ENCODE measurements around the gene CFAP52. TPM values are rescaled to one million over a fixed set of nuclear protein-coding genes. Genes with fewer than 3 reads are reported as not detected.
A peak's percentile ranks its signal among the peaks of the same experiment; 100 is the strongest.

CFAP52 gene, protein sequence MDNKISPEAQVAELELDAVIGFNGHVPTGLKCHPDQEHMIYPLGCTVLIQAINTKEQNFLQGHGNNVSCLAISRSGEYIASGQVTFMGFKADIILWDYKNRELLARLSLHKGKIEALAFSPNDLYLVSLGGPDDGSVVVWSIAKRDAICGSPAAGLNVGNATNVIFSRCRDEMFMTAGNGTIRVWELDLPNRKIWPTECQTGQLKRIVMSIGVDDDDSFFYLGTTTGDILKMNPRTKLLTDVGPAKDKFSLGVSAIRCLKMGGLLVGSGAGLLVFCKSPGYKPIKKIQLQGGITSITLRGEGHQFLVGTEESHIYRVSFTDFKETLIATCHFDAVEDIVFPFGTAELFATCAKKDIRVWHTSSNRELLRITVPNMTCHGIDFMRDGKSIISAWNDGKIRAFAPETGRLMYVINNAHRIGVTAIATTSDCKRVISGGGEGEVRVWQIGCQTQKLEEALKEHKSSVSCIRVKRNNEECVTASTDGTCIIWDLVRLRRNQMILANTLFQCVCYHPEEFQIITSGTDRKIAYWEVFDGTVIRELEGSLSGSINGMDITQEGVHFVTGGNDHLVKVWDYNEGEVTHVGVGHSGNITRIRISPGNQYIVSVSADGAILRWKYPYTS
- total RNA-seq, result not detected

DNA sequence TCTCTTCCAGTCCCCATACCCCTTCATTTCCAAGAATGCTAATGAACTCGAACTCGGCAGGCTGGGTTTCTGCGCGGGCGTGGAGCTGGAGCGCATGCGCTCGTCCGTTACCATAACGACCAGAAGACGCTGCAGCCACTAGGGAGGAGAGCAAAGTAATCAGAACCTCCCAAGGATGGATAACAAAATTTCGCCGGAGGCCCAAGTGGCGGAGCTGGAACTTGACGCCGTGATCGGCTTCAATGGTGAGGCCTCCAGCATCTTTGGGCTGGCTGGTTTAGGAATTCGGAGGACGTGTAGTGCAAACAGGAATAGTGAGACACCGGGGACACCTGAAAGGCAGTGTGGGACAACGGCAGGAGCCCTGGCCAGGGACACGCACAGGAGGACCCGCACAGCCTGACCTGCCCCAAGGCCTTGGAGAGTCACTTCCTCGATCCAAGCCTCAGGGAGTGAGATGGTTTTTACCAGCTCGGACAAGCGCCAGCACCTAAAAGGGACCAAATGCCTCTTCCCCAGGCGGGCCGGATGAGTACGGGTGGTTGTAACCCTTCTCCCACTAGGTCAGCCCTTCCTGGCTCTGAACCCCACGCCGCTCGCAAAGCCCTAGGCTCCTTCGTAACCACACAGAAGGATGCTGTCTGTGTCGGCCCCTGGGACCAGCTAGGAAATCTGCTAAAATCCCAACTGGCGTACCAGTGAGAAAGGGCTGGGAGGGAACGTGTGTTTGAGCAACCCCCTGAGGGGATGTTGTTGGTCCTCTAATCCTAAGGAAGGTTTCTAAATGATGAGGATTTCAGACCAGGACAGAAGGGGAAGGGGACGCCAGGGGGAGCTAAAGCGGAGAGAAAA, at the start of gene CFAP52:
Gene CFAP52, plus strand, starts transcription at position 122 of the 852 bp plus-strand sequence. Its CDS starts 54 bp downstream, at position 176.
- ChIA-PET POLR2A (interaction anchor here (0.7 kb wide), 1 partner anchor 197 kb away, joined by 3 read pairs; no protein-coding TSS in a partner anchor), CTCF (interaction anchor here (0.6 to 1.5 kb wide), 4 partner anchors 10 to 364 kb away, joined by 3 to 6 read pairs (median 4); no protein-coding TSS in a partner anchor)
- no peaks in the 10 kb centered on the region for H3K9me3 Mint-ChIP-seq
- H3K36me3 Mint-ChIP-seq (ENCODE audit: low read depth), result peaks cover 2% of the 10 kb centered on the region
- H3K4me3 Mint-ChIP-seq, result peak within 1 kb of the TSS; percentile 100
- H3K27me3 Mint-ChIP-seq, result peaks cover 2% of the 10 kb centered on the region
- H3K27ac Mint-ChIP-seq, result peak within 1 kb of the TSS; percentile 91
- peaks cover 22% of the 10 kb centered on the region for H3K4me1 Mint-ChIP-seq
- DNase-seq, result peak; percentile 76

- POLR2A ChIA-PET, result no interaction called here
- CTCF ChIA-PET, result no interaction called here
- H3K27me3 Mint-ChIP-seq, result no peaks in the 10 kb centered on the region
- no peak overlapping the region for H3K27ac Mint-ChIP-seq
- no peaks in the 10 kb centered on the region for H3K4me1 Mint-ChIP-seq
- no peaks in the 10 kb centered on the region for H3K36me3 Mint-ChIP-seq (ENCODE audit: low read depth)
- DNase-seq, result no peak
- H3K9me3 Mint-ChIP-seq, result no peaks in the 10 kb centered on the region
- H3K4me3 Mint-ChIP-seq, result no peak overlapping the region
Observed at GRCh38 chr17:9527788-9528187, 48.7 kb upstream of the CFAP52 start.

DNA sequence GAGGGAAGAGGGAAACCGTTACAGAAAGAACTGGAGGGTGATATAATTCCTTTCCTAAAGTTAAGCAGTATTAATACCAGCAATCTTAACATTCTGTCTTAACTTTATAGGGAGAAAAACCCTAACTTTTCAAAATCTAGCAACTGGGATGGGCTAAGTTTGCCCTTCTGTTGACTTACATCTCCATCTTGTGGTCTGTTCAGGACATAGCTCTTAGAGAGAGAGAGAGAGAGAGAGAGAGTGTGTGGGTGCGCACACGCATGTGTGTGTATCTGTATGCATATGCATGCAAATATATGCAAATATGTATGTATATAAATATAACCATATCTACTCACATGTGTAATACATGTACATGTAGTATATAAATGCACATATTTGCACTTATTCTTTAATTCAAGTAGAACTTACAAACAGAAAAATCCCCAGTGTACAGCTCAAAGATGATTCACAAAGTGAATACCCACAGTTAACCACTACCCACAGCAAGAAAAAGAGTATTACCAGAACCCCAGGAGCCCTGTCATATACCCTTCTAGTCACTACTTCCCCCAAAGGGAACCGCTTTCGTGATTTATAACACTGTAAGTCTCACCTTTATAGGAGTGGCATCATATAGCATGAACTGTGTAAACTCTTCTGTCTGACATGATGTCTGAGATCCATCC, 47.3 kb upstream of the CFAP52 start:
- no peak for DNase-seq
- POLR2A ChIA-PET, result no interaction called here
- Mint-ChIP-seq H3K9me3 (no peaks in the 10 kb centered on the region), H3K27me3 (no peaks in the 10 kb centered on the region), H3K4me3 (no peak overlapping the region), H3K36me3 (ENCODE audit: low read depth) (no peaks in the 10 kb centered on the region), H3K27ac (no peak overlapping the region), H3K4me1 (no peaks in the 10 kb centered on the region)
- CTCF ChIA-PET, result no interaction called here

DNA sequence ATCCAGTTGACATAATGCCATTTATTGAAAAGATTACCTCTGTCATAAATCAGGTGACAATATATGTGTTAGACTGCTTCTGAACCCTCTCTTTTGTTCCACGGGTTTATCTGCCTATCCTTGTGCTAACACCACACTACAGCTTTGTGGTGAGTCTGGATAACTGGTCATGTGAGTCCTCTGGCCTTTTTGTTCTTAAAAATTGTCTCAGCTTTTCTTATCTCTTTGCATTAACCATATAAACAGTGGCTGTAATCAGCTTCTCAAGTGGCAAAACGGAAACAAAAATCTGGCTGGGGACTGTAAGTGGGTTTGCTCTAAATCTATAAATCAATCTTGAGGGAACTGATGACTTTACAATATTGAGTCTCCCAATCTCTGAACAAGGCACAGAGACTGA, 45.4 kb upstream of the CFAP52 start:
- DNase-seq, result no peak
- ChIA-PET POLR2A (no interaction called here), CTCF (no interaction called here)
- Mint-ChIP-seq H3K27ac (no peak overlapping the region), H3K36me3 (ENCODE audit: low read depth) (no peaks in the 10 kb centered on the region), H3K4me3 (no peak overlapping the region), H3K9me3 (no peaks in the 10 kb centered on the region), H3K27me3 (no peaks in the 10 kb centered on the region), H3K4me1 (no peaks in the 10 kb centered on the region)

DNA sequence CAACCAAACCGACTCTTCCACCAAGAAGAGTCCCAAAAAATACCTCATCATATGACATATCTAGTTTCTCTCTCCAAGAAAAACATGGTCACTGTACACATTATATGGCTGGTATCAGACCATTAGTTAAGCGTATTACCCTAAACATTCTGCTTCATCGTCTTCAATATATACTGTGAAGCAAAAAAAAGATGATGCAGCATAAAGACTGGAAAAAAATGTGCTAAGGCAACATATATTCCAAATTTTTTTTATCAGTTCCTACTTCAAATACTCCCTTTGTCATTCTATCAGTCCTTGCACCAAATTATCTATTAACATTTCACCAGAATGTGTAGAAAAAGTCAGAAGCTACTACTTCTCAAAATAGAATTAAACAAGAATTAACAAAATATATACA, 43.7 kb upstream of the CFAP52 start:
- DNase-seq, result no peak
- ChIA-PET POLR2A (no interaction called here), CTCF (interaction anchor here (0.7 kb wide), 1 partner anchor 75 kb away, joined by 3 read pairs; no protein-coding TSS in a partner anchor)
- no peak overlapping the region for H3K27ac Mint-ChIP-seq
- no peak overlapping the region for H3K4me3 Mint-ChIP-seq
- no peaks in the 10 kb centered on the region for H3K27me3 Mint-ChIP-seq
- H3K9me3 Mint-ChIP-seq, result no peaks in the 10 kb centered on the region
- no peaks in the 10 kb centered on the region for H3K36me3 Mint-ChIP-seq (ENCODE audit: low read depth)
- H3K4me1 Mint-ChIP-seq, result no peaks in the 10 kb centered on the region

- H3K9me3 Mint-ChIP-seq, result no peaks in the 10 kb centered on the region
- no peak for DNase-seq
- no peaks in the 10 kb centered on the region for H3K27me3 Mint-ChIP-seq
- H3K4me1 Mint-ChIP-seq, result no peaks in the 10 kb centered on the region
- no peak overlapping the region for H3K27ac Mint-ChIP-seq
- H3K4me3 Mint-ChIP-seq, result no peak overlapping the region
- CTCF ChIA-PET, result interaction anchor here (0.7 kb wide), 1 partner anchor 75 kb away, joined by 3 read pairs; no protein-coding TSS in a partner anchor
- no peaks in the 10 kb centered on the region for H3K36me3 Mint-ChIP-seq (ENCODE audit: low read depth)
- POLR2A ChIA-PET, result no interaction called here
Observed at GRCh38 chr17:9533441-9533840, 43.0 kb upstream of the CFAP52 start.

DNA sequence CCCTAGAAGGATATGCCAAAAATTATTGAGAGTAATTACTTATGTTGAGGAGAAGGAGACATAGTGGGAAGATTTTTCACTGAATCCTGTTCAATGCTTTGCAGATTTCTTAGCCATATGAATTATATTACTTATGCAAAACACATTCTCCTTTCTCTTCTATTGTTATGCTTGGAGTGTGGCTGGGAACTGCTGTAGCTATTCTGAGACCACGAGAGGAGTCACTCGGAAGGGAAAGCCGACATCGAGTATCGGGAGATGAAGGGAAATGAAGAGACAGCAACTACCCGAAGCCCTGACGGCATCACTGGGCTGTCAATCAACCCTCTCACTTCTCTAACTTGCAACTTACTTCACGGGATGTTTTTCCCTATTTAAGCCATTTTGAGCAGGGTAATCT, 40.4 kb upstream of the CFAP52 start:
- peaks cover 5% of the 10 kb centered on the region for H3K36me3 Mint-ChIP-seq (ENCODE audit: low read depth)
- no peaks in the 10 kb centered on the region for H3K9me3 Mint-ChIP-seq
- CTCF ChIA-PET, result no interaction called here
- no peak for DNase-seq
- H3K27me3 Mint-ChIP-seq, result no peaks in the 10 kb centered on the region
- no peak overlapping the region for H3K4me3 Mint-ChIP-seq
- no peaks in the 10 kb centered on the region for H3K4me1 Mint-ChIP-seq
- H3K27ac Mint-ChIP-seq, result no peak overlapping the region
- POLR2A ChIA-PET, result no interaction called here

- no peaks in the 10 kb centered on the region for H3K27me3 Mint-ChIP-seq
- H3K4me1 Mint-ChIP-seq, result no peaks in the 10 kb centered on the region
- ChIA-PET POLR2A (no interaction called here), CTCF (interaction anchor here (0.6 kb wide), 1 partner anchor 79 kb away, joined by 3 read pairs; no protein-coding TSS in a partner anchor)
- DNase-seq, result no peak
- H3K9me3 Mint-ChIP-seq, result no peaks in the 10 kb centered on the region
- H3K36me3 Mint-ChIP-seq (ENCODE audit: low read depth), result peaks cover 5% of the 10 kb centered on the region
- no peak overlapping the region for H3K27ac Mint-ChIP-seq
- no peak overlapping the region for H3K4me3 Mint-ChIP-seq
Observed at GRCh38 chr17:9537177-9537776, 39.2 kb upstream of the CFAP52 start.

DNA sequence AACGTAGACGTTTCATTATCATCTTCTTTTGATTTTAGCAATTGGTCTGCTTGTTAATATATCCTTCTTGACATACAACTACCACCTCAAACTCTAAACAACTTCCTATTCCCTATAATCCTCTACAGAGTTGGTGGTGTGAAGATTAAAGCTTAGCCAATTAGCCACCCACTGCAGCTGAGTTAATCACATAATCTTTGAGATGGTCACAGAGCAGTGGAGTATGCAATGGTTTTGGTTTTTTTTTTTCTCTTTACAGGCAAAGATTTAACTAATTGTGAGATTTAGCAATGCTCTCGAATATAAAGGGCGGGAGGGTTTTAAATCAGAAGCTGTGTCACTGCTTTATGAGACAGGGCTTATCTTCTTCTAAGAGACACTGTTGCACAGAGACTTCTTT, 37.8 kb upstream of the CFAP52 start:
- CTCF ChIA-PET, result interaction anchor here (0.7 kb wide), 1 partner anchor 871 kb away, joined by 3 read pairs; no protein-coding TSS in a partner anchor
- no peak overlapping the region for H3K27ac Mint-ChIP-seq
- H3K27me3 Mint-ChIP-seq, result no peaks in the 10 kb centered on the region
- H3K4me1 Mint-ChIP-seq, result no peaks in the 10 kb centered on the region
- no peaks in the 10 kb centered on the region for H3K9me3 Mint-ChIP-seq
- no peak overlapping the region for H3K4me3 Mint-ChIP-seq
- POLR2A ChIA-PET, result no interaction called here
- no peak for DNase-seq
- peaks cover 7% of the 10 kb centered on the region for H3K36me3 Mint-ChIP-seq (ENCODE audit: low read depth)

DNA sequence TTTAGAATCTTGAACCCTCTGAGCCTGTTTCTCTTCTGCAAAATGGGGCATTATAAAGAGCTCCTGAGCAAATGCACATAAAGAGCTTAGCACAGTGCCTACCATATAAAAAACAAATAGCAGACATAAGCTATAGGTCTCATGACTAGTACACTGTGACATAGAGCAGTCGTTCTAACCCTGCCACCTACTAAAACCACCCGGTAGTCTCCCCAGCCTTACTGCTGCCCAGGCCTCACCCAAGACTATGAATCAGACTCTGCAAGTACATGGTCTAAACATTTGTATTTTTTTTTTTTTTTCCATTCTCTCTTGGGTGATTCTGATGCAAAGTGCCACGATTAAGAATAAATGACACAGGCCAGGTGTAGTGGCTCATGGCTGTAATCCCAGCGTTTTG, 34.7 kb upstream of the CFAP52 start:
- CTCF ChIA-PET, result interaction anchor here (0.6 kb wide), 1 partner anchor 37 kb away, joined by 3 read pairs; no protein-coding TSS in a partner anchor
- no peaks in the 10 kb centered on the region for H3K9me3 Mint-ChIP-seq
- POLR2A ChIA-PET, result interaction anchor here (0.7 kb wide), 1 partner anchor 1735 kb away, joined by 3 read pairs; no protein-coding TSS in a partner anchor

GRCh38 chr17:9544221-9544620, 32.2 kb upstream of the CFAP52 start:
- peaks cover 7% of the 10 kb centered on the region for H3K36me3 Mint-ChIP-seq (ENCODE audit: low read depth)
- no peaks in the 10 kb centered on the region for H3K9me3 Mint-ChIP-seq
- H3K4me1 Mint-ChIP-seq, result no peaks in the 10 kb centered on the region
- ChIA-PET POLR2A (no interaction called here), CTCF (no interaction called here)
- H3K27me3 Mint-ChIP-seq, result no peaks in the 10 kb centered on the region
- H3K4me3 Mint-ChIP-seq, result no peak overlapping the region
- DNase-seq, result no peak
- no peak overlapping the region for H3K27ac Mint-ChIP-seq

More for the DNA sequence above, 34.7 kb upstream of the CFAP52 start:
- Mint-ChIP-seq H3K4me1 (no peaks in the 10 kb centered on the region), H3K27ac (no peak overlapping the region), H3K4me3 (no peak overlapping the region), H3K27me3 (no peaks in the 10 kb centered on the region), H3K36me3 (ENCODE audit: low read depth) (peaks cover 7% of the 10 kb centered on the region)
- DNase-seq, result no peak

- ChIA-PET CTCF (interaction anchor here (0.8 kb wide), 1 partner anchor 12 kb away, joined by 3 read pairs; no protein-coding TSS in a partner anchor), POLR2A (no interaction called here)
- Mint-ChIP-seq H3K27me3 (no peaks in the 10 kb centered on the region), H3K4me3 (no peak overlapping the region), H3K27ac (no peak overlapping the region), H3K36me3 (ENCODE audit: low read depth) (no peaks in the 10 kb centered on the region), H3K9me3 (no peaks in the 10 kb centered on the region), H3K4me1 (no peaks in the 10 kb centered on the region)
- DNase-seq, result no peak
Observed at GRCh38 chr17:9549215-9549614, 27.2 kb upstream of the CFAP52 start.
